Right lobe of liver (tissue), 4 donors: ENCODE measurements around the gene EPN1.

Source experiments
- CTCF ChIP-seq, 4 donors: fragments of 200-600 bp in 3 of 4; fragments of 450-650 bp in 1 of 4; IDR thresholded peaks; one replicate each; pipeline versions ENCODE4 v1.5.1 to v1.8.0; 2016 to 2022; ENCODE audit warnings: antibody characterized with exemption in 4 of 4, mild to moderate bottlenecking in 2 of 4
- POLR2A ChIP-seq: fragments of 450-650 bp; IDR thresholded peaks from one replicate; pipeline ENCODE4 v1.6.1; 2017; ENCODE audit warnings: antibody characterized with exemption, mild to moderate bottlenecking
- donor health status: DM: no; HTN: no; CAD: no.
- donor health status: DM: no; HTN: no; CAD: no.
- donor health status: DM: no; HTN: yes; CAD: no.

DNA sequence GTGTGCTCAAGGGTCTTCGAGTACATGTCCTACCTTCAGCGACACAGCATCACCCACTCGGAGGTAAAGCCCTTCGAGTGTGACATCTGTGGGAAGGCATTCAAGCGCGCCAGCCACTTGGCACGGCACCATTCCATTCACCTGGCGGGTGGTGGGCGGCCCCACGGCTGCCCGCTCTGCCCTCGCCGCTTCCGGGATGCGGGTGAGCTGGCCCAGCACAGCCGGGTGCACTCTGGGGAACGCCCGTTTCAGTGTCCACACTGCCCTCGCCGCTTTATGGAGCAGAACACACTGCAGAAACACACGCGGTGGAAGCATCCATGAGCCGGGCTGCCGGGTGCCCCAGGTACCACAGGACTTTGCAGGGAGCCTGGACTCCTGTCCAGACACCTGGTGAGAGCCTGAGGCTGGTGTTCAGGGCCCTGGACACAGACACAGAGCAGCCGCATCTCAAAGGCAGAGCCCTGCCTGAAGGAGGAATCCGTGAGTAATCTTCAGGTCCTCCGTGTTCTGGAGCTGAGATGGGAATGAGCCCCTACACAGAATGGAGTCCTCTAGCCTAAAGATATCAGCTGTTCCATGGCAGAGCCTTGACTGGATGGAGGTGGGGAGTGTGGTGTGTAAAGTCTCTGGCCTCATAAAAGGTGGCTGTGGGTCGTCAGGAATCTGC, 30.0 kb upstream of the EPN1 start:
- TF ChIP-seq CTCF (IDR thresholded peaks at IDR 0.05), result no peak
- TF ChIP-seq POLR2A, result no peak
